HUES6 (cell line): ENCODE data around the gene MC2R.

Experiments used
- H3K27ac ChIP-seq: 2 replicates; pipeline ENCODE4 v1.7.0; 2013; ENCODE audit warnings: low read depth, mild to moderate bottlenecking, low read length, inconsistent platforms
- H3K27me3 ChIP-seq: 2 replicates; pipeline ENCODE4 v1.6.1; 2013; ENCODE audit warnings: low read length; ENCODE audit not compliant: control insufficient read depth, insufficient read depth
- H3K36me3 ChIP-seq: 2 replicates; pipeline ENCODE4 v1.6.1; 2013; ENCODE audit warnings: low read length; ENCODE audit not compliant: control insufficient read depth, insufficient read depth
- H3K4me1 ChIP-seq: 2 replicates; pipeline ENCODE4 v1.6.1; 2013; ENCODE audit warnings: low read length; ENCODE audit not compliant: control insufficient read depth, insufficient read depth
- H3K4me3 ChIP-seq: 2 replicates; pipeline ENCODE4 v1.5.1; 2013; ENCODE audit warnings: low read depth, low read length
- H3K9ac ChIP-seq: one replicate; pipeline ENCODE4 v1.6.1; 2013; ENCODE audit warnings: mild to moderate bottlenecking, low read length
- H3K9me3 ChIP-seq: 2 replicates; pipeline ENCODE4 v1.6.1; 2013; ENCODE audit warnings: low read depth, low read length; ENCODE audit not compliant: control insufficient read depth, insufficient read depth

Gene MC2R

DNA sequence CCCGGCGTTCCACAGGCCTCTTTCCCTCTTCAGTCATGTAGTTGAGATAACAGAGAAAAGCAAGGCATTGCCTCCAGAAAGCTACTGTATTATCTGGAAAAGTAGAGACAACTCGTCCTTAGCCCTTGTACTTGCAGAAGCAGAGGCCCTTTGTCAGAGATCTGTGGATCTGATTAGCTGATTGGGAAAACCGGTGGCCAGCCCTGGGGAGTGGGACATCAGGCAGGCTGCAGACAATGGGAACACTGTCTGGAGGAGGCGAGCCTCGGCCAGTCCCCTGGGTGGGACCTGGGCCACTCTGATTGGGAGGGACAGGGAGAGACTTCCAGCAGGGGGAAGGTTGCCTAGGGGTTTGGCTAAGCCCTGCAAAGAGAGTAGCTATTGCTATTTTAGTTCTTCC lies 1.2 kb upstream of the MC2R start:
- no peaks in the 10 kb centered on the region for H3K36me3 ChIP-seq
- no peaks in the 10 kb centered on the region for H3K4me1 ChIP-seq
- no peaks in the 10 kb centered on the region for H3K27me3 ChIP-seq
- H3K27ac ChIP-seq: no peak overlapping the region
- H3K9me3 ChIP-seq: no peaks in the 10 kb centered on the region
- no peak overlapping the region for H3K9ac ChIP-seq
- no peak overlapping the region for H3K4me3 ChIP-seq

DNA sequence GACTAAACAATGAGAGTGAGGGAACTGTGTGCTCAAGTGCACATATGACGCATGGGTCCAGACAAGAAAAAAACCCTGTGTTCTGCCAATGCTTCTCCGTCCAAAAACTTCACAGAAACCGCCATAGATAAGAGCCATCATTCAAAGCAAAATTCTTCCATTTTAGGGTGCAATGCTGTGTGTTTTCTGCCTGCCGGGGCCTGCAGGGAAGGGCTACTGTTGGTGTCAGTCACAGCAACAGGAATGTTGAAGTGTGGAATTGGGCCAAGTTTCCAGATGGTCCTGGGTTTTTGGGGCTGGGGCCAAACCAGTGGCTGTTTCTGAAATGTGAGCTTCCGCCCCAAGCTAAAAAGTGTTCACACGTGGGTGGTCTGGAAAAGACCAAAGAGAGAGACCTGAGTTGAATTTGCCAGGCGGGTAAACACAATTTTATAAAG lies 677 bp upstream of the MC2R start:
- no peaks in the 10 kb centered on the region for H3K27me3 ChIP-seq

DNA sequence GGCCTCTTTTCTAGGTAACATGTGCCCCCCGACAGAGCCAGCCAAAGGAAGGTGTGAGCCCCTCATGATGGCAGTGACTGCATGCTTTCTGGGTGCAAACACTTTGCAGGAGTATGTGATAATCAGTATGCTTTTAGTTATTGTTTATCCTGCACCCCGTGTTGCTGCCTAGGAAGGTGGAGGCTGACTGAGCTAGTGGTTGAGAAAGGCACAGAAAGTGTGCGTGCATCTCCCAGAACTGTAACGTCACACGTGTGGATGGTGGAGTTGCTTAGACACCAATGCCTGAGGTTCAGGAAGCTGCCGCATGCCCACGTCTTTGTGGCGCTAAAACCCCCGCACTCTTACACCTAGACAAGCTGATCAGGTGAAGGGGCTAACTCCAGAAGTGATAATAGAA lies 580 bp downstream of the MC2R start:
- Histone ChIP-seq H3K27ac (no peak overlapping the region), H3K36me3 (no peaks in the 10 kb centered on the region), H3K4me3 (no peak overlapping the region), H3K4me1 (no peaks in the 10 kb centered on the region), H3K27me3 (no peaks in the 10 kb centered on the region), H3K9me3 (no peaks in the 10 kb centered on the region), H3K9ac (no peak overlapping the region)

More for the DNA sequence above, 677 bp upstream of the MC2R start:
- Histone ChIP-seq H3K9ac (no peak overlapping the region), H3K9me3 (no peaks in the 10 kb centered on the region), H3K36me3 (no peaks in the 10 kb centered on the region), H3K27ac (no peak overlapping the region), H3K4me3 (no peak overlapping the region), H3K4me1 (no peaks in the 10 kb centered on the region)

DNA sequence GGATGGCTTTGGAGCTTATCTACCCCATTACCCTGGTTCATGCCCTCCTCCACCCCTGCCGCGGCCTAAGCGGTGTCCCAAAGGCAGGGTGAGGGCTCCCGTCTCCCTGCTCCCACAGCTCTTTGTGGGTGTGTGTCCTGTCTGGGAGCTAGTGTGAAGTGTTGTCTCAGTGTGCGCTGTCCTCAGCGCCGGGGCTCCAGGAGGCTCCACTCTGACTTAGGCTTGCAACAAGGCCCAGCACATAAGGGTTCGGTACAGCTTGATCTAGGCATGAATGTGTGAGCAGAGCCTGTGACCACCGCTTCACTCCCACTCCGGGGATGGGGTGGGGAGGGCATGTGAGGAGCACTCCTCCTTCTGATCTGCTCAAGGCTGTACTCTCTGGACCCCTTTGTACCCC lies 1.2 kb downstream of the MC2R start:
- no peak overlapping the region for H3K4me3 ChIP-seq
- no peaks in the 10 kb centered on the region for H3K4me1 ChIP-seq
- H3K36me3 ChIP-seq: no peaks in the 10 kb centered on the region
- H3K27me3 ChIP-seq: no peaks in the 10 kb centered on the region
- H3K27ac ChIP-seq: no peak overlapping the region
- no peak overlapping the region for H3K9ac ChIP-seq
- no peaks in the 10 kb centered on the region for H3K9me3 ChIP-seq

DNA sequence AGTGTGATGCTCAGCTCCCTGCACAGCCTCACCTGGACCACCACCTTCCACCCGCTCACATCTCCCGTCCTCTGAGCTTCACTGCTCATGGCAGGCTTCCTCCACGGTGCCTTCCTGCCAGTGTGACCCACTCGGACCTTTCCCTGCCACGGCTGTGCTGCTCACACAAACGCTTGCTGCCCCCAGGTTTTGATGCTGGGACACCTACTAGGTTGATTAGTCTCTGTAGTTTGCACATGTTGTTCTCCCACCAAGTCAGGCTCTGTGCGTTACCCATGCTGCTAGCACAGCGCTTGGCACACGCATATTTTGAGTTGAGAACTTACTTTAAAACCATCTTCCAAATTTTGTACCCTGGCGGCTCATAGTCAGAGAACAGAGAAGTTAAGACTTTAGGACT lies 2.1 kb downstream of the MC2R start:
- Histone ChIP-seq H3K27ac (no peak overlapping the region), H3K4me3 (no peak overlapping the region), H3K9me3 (no peaks in the 10 kb centered on the region), H3K4me1 (no peaks in the 10 kb centered on the region), H3K36me3 (no peaks in the 10 kb centered on the region), H3K27me3 (no peaks in the 10 kb centered on the region), H3K9ac (no peak overlapping the region)

DNA sequence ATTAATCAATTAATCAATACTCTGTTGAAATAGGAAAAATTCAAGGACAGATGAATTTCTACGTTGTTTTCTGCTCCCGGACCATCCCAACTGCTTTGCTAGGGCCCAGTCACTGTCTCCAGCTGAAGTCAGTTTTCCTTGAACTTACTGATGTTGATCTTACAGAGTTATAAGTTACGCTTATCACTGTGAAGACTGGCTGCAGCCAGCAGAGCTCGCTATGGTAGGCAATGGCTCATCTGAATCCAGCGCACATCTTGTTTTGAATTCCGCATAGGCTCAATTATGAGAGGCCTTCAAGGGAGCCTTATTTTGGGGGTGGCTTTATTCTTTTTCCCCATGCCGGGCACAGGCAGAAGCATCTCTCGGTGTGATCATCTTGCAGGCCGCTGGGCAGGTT lies 2.7 kb downstream of the MC2R start:
- Histone ChIP-seq H3K9ac (no peak overlapping the region), H3K4me3 (no peak overlapping the region), H3K36me3 (no peaks in the 10 kb centered on the region), H3K4me1 (no peaks in the 10 kb centered on the region), H3K27me3 (no peaks in the 10 kb centered on the region), H3K9me3 (no peaks in the 10 kb centered on the region), H3K27ac (no peak overlapping the region)

DNA sequence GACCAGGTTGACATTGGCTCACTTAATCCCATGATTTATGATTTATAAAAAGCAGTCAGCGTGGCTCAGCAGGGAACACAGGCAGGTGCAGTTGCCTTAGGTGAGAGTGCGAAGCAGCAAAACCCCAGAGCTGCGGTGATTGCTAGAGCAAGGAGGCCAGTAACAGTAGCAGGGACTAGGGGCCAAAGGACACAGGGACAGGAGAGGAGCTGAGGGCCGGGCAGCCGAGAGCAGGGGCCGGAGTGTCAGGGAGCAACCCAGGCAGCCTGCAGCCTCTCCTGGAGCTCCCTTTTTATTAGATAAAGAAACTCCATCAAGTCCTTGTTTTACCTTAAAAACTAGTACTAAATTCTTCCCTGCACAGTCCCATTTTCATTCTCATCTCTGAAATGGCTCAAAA lies 4.3 kb downstream of the MC2R start:
- no peaks in the 10 kb centered on the region for H3K27me3 ChIP-seq

DNA sequence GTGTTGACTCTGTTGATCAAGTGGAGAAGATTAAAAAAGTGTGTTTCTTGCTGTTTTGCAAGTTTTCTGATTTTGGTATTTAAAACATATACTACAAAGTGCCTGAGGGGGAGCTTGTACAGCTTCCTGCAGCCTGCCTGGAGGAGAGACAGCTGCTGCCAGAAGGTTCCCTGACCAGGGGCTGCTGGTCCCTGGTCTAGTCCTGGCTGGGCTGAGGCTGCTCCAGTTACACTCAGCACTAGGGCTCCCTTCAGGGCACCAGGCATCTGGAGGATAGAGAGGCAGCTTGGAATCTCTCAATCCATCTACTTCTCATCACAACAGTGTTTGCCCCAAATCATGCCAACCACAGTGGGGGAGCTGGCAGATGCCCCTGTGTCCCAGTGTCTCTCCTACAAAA lies 4.8 kb downstream of the MC2R start:
- Histone ChIP-seq H3K4me3 (no peak overlapping the region), H3K27me3 (no peaks in the 10 kb centered on the region), H3K27ac (no peak overlapping the region), H3K9me3 (no peaks in the 10 kb centered on the region), H3K36me3 (no peaks in the 10 kb centered on the region), H3K4me1 (no peaks in the 10 kb centered on the region), H3K9ac (no peak overlapping the region)

More for the DNA sequence above, 4.3 kb downstream of the MC2R start:
- no peaks in the 10 kb centered on the region for H3K9me3 ChIP-seq
- no peaks in the 10 kb centered on the region for H3K36me3 ChIP-seq
- no peak overlapping the region for H3K9ac ChIP-seq
- no peak overlapping the region for H3K27ac ChIP-seq
- no peak overlapping the region for H3K4me3 ChIP-seq
- H3K4me1 ChIP-seq: no peaks in the 10 kb centered on the region

DNA sequence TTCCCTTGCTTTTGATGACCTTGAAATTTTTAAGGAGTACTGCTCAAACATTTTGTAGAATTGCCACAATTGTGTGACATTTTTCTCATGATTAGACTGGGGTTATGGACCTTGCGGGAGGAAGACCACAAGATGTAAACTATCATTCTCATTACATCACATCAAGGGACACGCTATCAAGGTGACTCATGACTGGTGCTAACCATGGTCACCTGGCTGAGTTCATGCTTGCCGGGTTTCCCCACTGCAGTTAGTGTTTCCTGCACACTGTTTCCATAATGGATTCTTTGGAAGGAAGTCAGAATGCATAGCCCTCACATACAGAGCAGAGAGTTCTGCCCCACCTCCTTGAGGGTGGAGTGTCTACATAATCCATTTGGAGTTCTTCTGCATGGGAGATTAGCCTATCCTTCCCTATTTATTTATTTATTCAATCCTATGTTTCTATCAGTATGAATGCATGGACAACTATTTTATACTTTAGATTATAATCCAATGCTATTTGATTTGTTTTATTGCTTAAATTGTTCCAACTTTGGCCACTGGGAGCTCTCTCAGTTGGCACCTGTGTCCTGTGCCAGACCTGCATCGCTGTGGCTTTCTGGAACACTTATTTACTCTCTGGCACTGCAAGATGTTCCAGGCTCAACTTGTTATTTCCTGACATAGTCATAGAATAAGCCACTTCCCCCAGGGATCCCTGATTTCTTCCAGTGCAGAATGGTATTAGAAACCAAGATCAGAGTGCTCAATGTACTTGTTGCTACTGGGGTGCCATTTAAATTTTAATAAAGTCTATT lies 6.0 kb downstream of the MC2R start:
- no peaks in the 10 kb centered on the region for H3K4me1 ChIP-seq

DNA sequence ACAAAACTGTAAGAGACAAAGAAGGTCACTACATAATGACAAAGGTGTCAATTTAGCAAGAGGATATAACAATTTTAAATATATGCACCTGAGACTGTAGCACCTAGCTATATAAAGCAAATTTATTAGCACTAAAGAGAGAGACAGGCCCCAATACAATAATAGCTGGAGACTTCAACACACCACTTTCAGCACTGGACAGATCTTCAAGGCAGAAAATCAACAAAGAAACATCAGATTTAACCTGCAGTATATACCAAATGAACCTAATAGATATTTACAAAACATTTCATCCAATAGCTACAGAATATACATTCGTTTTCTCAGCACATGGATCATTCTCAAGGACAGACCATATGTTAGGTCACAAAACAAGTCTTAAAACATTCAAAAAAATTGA lies 14.7 kb downstream of the MC2R start:
- Histone ChIP-seq H3K9me3 (no peaks in the 10 kb centered on the region), H3K9ac (no peak overlapping the region), H3K4me3 (no peak overlapping the region), H3K36me3 (no peaks in the 10 kb centered on the region), H3K27me3 (no peaks in the 10 kb centered on the region), H3K27ac (no peak overlapping the region), H3K4me1 (no peaks in the 10 kb centered on the region)

More for the DNA sequence above, 6.0 kb downstream of the MC2R start:
- H3K27me3 ChIP-seq: no peaks in the 10 kb centered on the region
- no peak overlapping the region for H3K27ac ChIP-seq
- H3K9me3 ChIP-seq: no peaks in the 10 kb centered on the region
- no peak overlapping the region for H3K9ac ChIP-seq
- H3K4me3 ChIP-seq: no peak overlapping the region
- H3K36me3 ChIP-seq: no peaks in the 10 kb centered on the region

DNA sequence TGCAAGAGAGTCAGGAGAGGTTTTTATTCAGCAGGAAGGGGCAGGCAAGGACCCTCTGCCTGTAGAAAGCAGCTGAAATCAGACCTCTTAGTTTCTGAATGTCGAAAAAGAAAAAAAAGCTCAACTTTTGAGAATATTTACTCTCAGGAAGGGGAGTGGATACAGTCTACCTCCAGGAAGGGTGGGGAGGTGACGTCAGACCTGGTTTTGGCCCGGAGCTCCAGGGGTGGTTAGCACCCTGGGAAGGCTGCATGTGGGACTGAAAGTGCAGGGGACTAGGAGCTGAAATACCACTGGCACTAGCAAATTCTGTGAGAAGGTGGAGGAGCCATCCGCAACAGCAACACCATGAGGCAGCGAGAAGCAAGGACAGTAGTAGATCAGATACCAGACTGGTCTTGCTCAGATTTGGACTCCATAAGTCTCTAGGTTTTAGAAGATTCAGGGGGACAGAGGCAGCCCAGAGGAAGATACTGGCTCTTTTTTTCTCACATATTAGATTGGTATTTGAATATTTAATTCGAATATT lies 19.8 kb downstream of the MC2R start:
- H3K4me3 ChIP-seq: no peak overlapping the region
- no peak overlapping the region for H3K9ac ChIP-seq

More for the DNA sequence above, 19.8 kb downstream of the MC2R start:
- no peaks in the 10 kb centered on the region for H3K27me3 ChIP-seq
- H3K4me1 ChIP-seq: no peaks in the 10 kb centered on the region
- no peaks in the 10 kb centered on the region for H3K9me3 ChIP-seq
- no peak overlapping the region for H3K27ac ChIP-seq
- no peaks in the 10 kb centered on the region for H3K36me3 ChIP-seq
